AG09309 (cell line): ENCODE measurements around the gene NOX1.

ENCODE experiments used
- DNase-seq: peaks from one replicate; pipeline ENCODE4 v3.0.0-alpha.2; 2010; ENCODE audit warnings: low read depth
- H3K4me3 ChIP-seq: 2 replicates; pipeline ENCODE4 v1.5.1; 2011; ENCODE audit warnings: mild to moderate bottlenecking, low read depth, low read length, moderate library complexity; ENCODE audit not compliant: control insufficient read depth
- TF ChIP-seq, protein P1 (sequence below): IDR thresholded peaks from 2 replicates; pipeline ENCODE4 v1.5.1; 2011; ENCODE audit warnings: mild to moderate bottlenecking, low read depth, low read length, inconsistent platforms; ENCODE audit not compliant: insufficient read depth, control insufficient read depth; ENCODE audit errors: missing control alignments

NOX1 gene

GRCh38 chrX:100863326-100863864, 10.8 kb downstream of the NOX1 start:
- TF ChIP-seq, protein P1, sequence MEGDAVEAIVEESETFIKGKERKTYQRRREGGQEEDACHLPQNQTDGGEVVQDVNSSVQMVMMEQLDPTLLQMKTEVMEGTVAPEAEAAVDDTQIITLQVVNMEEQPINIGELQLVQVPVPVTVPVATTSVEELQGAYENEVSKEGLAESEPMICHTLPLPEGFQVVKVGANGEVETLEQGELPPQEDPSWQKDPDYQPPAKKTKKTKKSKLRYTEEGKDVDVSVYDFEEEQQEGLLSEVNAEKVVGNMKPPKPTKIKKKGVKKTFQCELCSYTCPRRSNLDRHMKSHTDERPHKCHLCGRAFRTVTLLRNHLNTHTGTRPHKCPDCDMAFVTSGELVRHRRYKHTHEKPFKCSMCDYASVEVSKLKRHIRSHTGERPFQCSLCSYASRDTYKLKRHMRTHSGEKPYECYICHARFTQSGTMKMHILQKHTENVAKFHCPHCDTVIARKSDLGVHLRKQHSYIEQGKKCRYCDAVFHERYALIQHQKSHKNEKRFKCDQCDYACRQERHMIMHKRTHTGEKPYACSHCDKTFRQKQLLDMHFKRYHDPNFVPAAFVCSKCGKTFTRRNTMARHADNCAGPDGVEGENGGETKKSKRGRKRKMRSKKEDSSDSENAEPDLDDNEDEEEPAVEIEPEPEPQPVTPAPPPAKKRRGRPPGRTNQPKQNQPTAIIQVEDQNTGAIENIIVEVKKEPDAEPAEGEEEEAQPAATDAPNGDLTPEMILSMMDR, result no peak
- no peak overlapping the region for H3K4me3 ChIP-seq
- DNase-seq, result no peak

DNA sequence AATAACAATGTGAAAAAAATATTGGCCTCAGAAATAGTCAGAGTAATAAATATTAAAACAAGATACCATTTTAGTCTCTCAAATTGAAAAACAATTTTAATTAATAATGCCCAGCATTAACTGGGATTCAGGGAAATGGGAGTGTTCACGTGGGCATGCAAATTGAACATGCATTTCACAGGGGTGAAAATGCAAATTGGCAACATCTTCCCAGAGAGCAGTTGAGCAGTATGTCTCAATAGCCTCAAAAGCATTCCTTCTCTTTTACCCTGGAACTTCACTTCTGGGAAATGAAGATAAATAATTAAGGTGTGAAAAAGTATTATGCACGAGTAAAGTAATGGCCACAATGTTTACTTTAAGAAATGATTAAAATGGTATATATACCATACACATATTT, 21.3 kb downstream of the NOX1 start:
- no peak for DNase-seq
- TF ChIP-seq, protein P1, result no peak
- no peak overlapping the region for H3K4me3 ChIP-seq

- TF ChIP-seq, protein P1, result no peak
- no peak overlapping the region for H3K4me3 ChIP-seq
- no peak for DNase-seq
Measured at GRCh38 chrX:100850317-100850716, 23.8 kb downstream of the NOX1 start.

- H3K4me3 ChIP-seq, result no peak overlapping the region
- no peak for DNase-seq
- TF ChIP-seq, protein P1, result no peak
Measured at GRCh38 chrX:100831219-100831946, 42.8 kb downstream of the NOX1 start.

- H3K4me3 ChIP-seq, result no peak overlapping the region
- TF ChIP-seq, protein P1, result no peak
- DNase-seq, result no peak
Measured at GRCh38 chrX:100830547-100830946, 43.6 kb downstream of the NOX1 start.

GRCh38 chrX:100830143-100830542, 44.0 kb downstream of the NOX1 start:
- TF ChIP-seq, protein P1, result no peak
- H3K4me3 ChIP-seq, result no peak overlapping the region
- no peak for DNase-seq

DNA sequence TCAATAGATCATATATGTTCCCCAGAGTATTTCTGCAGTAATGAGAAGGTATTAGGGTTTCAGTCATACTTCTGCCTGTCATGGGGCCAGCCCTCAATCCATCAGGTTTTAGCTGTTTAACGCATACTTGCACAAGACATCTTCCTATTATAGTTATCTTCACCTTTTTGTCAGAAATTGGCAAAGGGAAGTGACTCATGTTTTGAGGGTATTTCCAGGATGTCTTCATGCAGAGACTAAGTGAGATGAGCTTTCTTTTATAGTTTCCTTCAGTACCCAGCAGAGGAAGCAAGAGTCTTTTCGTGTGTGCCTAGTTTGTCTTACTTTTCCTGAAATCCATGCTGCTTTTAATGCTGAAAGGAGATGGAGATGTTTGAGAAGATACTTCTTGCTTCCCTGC, 44.4 kb downstream of the NOX1 start:
- TF ChIP-seq, protein P1, result no peak
- DNase-seq, result no peak
- H3K4me3 ChIP-seq, result no peak overlapping the region
